ENCODE results near the gene TAS2R38.

DNA sequence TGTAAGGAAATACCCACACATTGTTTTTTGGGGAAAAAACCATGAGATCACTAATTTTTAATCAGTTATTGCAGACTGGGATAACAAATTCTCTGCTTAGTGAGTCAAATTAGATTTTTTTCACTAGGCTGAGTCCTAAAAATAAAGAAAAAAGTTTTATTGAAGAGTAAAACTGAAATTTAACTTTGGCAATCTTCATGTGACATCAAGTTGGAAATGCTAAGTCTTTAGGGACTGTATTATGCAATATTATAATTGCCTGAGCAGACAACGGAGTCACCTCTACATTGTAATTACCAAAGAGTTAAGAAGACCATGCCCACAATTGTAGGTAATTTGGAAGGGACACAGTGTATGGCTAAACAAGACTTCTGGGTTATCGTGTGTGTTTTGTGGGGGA, 24.6 kb downstream of the TAS2R38 start:
- TF ChIP-seq CTCF (IDR thresholded peaks at IDR 0.05) (no peak), POLR2A (IDR thresholded peaks at IDR 0.05) (no peak), EP300 (IDR thresholded peaks at IDR 0.05) (no peak)

Data from gastroesophageal sphincter (tissue), 3 donors.